ENCODE results near the gene RTN4RL1.

Gene RTN4RL1

DNA sequence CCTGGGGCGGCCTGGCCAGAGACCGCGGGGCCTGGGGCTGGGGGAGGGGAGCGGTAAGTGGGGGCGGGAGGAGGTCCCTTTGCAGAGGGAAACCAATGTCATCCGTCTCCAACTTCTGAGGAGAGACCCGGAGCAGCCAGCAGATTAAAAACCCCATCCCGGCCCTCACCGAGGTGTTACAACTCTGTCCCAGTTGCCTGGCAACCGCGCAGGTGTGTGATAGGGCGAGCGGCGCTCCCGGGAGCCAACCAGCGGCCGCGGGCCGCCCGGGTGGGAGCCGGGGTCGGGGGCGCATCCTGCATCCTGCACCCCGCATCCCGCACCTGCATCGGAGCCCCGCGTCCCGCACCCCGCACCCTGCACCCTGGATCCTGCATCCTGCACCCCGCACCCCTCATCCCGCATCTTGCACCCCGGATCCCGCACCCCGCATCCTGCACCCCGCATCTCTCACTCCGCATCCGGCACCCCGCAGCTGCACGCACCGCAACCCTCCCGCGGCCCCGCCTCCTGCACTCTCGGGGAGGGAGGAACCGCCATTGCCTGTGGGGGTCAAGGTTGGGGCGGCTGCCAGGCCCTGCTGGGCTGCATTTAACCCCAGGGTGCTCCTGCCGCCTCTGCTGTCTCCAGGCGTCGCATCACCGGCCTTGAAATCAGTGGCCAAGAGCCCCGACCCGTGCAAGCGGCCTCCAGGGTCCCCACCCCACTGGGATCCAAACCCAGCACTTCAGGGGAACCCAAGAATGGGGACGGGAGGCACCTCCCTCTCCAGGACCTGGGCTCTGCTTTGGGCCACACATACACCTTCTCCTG is 47.3 kb downstream of the RTN4RL1 start:
- no peak for DNase-seq (ENCODE audit: low read depth in 2 of 2)

DNA sequence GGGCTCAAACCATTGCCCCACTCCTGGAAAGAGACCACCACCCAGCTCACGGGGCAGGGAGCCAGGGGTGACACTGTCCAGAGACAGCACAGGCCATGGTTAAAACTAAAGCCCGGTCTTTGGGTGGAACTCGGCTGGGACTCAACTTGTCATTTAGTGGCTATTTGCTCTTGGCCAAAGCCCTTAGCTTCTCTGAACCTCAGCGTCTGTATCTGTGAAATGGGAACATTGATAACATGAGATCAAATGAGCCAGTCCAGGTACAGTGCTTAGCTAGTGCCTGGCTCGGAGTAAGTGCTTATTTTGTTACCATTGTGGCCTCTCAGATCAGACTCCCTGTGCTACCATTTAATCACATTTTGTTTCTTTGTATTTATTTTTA is 48.5 kb downstream of the RTN4RL1 start:
- no peak for DNase-seq (ENCODE audit: low read depth in 2 of 2)

DNA sequence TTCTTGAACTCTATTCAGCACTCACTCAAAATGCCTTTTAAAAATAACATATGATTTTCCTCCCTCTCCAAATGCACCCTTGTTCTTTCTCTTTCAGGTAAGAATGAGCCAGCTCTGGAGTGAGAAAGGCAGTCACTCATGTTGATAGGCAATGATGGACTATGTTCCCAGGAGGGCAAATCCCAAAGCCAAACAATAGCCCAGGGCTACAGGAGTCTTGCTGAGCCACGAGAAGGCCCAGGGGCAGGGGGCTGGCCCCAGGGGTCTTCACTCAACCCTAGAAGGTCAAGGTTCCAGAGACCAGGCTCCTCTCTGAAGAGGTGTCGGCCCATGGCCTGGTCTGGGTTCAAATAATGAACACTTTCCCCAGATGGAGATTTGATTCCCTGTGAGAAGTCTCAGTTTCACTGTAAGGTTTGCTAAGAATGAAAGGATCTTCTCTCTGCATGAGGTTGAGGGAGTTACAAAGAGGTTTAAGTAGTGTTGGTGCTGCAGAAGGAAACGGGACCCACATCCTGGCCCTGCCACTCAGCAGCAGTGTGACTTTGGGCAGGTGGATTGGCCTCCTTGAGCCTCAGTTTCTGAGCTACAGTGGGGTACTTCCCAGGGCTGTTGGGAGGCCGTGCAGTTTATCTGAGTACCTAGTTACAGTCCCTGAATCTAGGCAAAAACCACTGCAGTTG is 49.0 kb downstream of the RTN4RL1 start:
- no peak for DNase-seq (ENCODE audit: low read depth in 2 of 2)

DNA sequence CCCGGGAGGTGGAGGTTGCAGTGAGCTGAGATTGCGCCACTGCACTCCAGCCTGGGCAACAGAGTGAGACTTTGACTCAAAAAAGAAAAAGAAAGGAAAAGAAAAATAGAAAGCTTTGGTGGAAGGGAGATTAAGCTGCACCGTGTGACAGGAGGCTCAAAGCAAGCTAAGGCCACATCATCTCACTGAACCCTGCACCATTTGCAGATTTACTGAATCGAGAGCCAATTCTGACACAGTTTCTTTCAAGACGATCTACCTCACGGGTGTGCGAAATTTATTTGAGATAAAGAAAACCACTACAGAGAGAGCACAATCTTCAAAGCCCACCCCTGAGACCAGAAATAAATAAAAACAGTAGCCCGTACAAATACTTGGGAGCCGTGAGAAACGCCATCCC is 49.6 kb downstream of the RTN4RL1 start:
- DNase-seq (ENCODE audit: low read depth in 2 of 2), result no peak

DNA sequence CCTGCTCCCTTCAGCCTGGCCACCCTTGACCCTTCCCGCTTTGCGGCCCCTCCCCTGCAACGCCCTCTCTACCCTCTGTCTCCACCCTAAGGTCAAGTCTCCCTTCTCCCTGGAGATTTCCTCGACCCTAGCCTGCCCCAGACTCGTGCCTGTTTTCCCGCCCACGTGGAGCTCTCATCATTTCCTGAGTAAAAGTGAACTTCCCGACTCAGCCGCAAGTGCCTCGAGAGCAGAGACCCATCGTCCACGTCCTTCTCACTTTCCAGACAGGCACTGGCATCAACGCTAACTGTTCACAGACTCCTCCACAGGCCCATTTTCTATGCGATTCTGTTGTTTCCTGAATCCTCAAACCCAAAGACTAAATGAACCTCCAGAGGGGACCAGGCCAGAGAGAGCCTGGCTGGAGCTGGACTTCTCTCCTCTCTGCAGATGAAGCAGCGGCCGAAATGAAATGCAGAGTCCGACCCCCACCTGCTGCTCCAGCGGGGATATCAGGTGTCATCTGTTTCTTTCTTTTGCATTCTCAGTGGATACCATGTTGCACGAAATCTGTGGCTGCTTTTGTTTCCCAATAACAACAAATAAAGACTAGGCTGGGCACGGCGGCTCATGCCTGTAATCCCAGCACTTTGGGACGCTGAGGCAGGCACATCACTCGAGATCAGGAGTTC is 52.5 kb downstream of the RTN4RL1 start:
- no peak for DNase-seq (ENCODE audit: low read depth in 2 of 2)

DNA sequence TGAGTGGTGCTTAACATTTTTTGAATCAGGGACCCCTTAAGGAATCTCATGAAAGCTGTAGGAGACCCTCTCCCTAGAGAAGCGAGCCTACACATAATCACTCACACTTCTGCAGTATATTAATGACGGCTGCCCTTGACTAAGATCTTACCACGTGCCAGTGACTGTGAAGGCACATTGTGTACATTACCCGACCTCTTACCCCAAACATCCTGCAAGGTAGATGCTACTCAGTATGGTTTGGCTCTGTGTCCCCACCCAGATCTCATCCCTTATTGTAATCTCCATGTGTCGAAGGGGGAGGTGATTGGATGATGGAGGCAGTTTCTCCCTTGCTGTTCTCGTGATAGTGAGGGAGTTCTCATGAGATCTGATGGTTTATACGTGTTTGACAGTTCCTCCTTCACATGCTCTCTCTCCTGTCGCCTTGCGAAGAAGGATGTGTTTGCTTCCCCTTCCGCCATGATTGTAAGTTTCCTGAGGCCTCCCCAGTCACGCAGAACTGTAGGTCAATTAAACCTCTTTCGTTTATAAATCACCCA is 54.2 kb downstream of the RTN4RL1 start:
- no peak for DNase-seq (ENCODE audit: low read depth in 2 of 2)

DNA sequence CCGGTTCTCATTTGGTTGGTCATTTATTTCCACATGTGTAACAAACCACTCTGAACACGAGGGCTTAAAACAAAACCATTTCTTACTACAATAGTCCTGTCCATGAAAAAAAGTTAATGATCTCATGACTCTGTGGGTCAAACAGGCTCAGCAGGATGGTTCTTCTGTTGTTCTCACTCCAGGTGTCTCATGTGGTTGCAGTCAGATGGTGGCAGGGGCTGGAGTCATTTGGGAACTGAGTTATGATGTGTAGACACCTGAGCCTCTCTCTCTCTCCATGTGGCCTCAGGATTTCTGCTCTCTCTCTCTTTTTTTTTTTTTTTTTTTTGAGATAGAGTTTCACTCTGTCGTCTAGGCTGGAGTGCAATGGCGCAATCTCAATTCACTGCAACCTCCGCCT is 55.4 kb downstream of the RTN4RL1 start:
- no peak for DNase-seq (ENCODE audit: low read depth in 2 of 2)

DNA sequence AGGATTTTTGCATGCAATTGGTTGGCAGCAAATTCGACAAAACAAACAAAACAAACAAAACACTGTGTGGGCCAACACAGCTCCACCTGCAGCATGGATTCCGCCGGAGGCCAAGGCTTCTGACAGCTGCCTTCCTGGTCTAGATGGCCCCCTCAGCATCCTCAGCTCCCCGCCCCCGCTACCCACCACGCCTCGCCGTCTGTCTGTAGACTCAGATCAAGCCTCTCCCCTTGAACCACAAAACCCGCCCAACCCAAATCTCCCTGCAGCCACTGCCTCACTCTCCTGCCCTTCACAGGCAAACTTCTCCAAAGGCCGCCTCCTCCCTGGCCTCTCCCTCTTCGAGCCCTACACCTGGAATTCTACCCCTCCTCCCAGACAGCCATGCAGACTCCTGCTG is 57.9 kb downstream of the RTN4RL1 start:
- no peak for DNase-seq (ENCODE audit: low read depth in 2 of 2)

DNA sequence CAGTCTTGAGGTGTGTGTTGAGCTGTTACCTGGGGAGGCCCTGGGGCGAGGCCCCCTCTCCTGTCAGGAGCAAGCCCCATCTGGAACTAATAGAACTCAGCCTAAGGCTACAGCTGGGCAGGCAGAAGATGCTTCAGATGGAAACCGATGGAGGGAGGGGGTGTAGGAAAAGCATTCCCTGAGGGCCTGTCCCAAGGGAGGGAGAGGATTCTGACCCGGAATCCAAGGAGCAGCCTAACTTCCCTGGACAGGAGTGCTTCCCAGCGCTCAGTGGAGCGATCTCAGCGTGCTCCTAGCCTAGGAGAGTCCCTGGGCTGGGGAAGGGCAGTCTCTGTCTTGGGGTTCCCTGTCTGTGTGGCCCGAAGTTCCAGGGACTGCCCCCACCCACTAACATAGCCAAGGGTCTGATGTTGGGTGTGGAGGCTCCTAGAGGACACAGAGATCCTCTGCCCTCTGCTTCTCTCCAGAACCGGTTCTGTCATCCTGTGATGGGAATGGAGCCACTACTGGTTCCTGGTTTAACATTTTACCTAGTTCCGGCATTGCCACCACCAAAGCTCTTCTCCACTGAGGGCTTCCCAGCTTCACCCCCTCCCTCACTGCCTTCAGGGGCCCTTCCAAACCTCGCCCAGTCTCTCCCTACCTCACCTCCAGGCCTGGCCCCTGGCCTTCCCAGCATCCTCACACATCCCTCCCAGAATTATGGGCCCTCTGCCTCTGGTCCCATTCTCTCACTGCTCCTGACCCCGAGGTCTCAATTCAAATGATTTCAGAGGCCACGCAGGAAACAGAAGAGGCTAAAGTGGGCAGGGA is 58.7 kb downstream of the RTN4RL1 start:
- DNase-seq (ENCODE audit: low read depth in 2 of 2), result no peak

DNA sequence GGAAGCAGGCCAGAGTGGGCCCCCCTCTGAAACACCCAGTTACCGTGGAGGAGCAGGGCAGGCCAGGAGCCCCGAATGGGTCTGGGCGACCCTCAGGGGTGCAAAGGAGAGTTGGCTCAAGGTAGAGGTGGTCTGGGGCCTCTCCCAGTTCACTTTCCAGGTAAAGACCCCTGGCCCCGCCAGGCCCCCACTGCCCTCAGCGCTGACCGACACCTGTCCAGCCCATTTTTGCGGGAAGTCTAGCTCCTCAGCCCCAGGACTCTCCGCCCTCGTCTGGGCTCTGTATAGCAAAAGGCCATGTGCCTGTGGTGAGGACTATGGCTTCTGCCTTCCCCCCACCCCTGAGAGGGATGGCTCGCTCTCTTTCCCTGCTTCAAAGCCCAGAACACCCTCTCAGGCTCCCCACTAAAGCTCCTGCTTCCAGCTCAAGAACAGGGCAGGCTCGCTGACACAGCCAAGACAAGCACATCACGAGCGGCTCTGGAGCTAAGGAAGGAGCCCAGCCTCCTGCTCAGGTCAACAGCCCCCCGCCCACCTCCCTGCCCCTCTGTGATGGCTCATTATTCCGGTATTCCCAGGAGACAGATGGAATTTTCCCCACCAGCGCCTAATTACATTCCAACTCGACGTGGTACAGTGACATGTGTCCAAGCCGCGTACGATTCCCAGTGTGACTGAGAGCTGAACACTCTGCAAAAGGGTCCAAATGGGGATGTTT is 59.4 kb downstream of the RTN4RL1 start:
- DNase-seq (ENCODE audit: low read depth in 2 of 2), result no peak

DNA sequence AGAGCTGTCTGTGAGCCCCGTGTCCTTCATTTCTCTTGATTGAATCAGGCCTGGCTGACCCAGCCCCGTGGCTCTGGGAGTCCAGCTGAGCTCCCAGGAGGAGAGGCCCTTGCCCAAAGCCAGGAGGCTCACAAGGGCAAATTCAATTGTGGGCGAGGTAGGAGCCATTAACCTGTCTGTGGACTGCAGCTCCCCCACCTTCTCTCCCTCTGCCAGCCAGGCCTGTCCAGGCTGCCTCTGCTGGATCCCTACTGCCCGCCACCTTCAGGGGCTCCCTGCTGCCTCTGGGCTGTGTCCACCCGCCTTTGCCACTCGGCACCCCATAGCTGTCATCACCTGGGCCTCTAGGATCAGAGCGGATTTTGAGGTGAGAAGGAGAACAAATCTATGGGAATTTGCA is 61.9 kb downstream of the RTN4RL1 start:
- no peak for DNase-seq (ENCODE audit: low read depth in 2 of 2)

DNA sequence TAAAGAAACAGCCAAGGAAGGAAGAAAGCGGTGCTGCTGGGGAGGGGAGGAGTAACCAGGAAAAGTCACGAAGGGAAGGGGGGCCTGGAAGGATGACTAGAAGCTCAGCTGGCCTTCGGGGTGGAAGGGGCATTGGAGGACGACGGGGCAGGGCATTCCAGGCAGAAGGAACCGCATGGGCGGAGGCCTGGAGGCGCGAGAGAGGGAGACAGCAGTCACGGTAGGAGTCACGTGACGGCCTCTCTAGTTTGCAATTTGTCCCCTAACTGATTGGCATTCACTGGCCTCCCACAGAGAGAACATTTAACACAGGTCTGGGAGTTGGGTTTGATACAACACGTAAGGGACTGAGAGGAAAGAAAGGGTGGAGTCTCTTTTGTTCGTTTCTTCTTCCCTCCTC is 63.9 kb downstream of the RTN4RL1 start:
- DNase-seq (ENCODE audit: low read depth in 2 of 2), result no peak

DNA sequence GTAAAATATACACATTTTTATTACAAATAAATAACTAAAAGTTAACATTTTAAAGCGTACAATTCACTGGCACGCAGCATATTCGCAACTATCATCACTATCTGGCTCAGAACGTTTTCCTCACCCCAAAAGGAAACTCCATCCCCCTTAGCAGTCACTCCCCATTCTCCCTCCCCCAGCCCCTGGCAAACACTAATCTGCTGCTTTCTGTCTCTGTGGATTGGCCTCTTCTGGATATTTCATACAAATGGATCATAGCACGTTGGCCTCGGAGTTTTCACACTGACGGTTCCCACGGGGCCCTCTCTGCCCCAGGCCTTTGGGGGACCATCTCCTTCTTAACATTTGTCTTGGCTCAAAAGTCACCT is 64.6 kb downstream of the RTN4RL1 start:
- no peak for DNase-seq (ENCODE audit: low read depth in 2 of 2)

DNA sequence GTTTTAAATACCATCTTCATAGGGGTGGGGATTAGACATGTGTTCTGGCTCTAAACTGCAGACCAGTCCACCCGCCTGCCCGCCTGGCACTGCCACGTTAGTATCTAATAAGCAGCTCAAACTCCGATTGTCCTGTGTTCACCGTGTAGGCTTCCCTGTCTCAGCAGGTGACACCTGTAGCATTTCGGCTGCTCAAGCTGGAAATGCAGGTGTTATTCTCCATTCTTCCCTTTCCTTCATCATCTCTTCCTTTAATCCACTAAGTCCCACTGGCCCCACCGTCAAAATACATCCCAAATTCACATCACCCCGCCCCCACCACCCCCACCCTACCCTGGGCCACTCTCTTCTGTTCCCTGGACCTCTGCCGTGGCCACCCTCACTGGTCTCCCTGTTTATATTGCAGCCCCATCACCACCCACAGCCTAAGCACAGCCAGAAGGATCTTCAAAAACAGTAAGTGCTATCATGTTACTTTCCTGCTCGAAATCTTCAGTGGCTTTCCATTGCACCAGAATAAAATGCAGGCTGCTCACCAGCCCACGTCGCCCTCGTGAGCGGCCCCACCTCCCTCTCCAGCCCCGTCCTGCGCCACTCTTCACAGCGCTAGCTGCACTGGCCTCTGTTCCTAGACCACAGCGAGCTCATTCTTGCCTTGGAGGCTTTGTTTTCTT is 65.1 kb downstream of the RTN4RL1 start:
- no peak for DNase-seq (ENCODE audit: low read depth in 2 of 2)

DNA sequence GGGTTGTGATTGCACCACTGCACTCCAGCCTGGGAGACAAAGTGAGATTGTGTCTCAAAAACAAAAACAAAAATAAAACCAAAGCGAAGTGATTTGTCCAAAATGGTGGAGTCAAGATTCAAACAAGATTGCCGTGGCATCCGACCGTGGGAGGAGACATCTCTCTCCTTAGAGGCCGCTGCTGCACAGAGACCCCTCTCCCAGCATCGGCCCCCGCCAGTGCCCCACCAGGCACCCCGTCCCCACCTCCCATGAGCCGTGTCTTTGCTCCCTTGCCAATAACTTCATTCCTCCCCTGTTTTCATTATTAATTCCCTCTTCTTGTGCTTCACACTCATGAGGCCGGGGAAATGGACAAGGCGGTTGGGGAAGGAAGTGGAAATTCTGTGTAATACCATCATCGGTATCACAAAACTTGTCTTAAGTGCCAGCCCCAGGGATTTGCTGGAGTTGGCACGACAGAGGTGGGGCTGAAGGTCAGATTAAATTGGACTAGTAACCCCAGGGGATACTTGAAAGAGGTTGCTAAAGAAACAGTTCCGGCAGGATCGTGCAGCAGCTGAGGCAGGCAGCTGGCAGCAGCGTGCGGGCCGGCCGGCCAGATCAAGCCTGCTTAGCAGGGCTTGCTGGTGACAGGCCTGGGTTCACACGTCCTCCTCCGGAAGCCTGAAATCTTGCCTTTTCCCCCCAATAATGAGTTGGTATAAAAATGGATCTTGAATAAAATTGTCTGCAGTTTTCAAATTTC is 66.8 kb downstream of the RTN4RL1 start:
- no peak for DNase-seq (ENCODE audit: low read depth in 2 of 2)

DNA sequence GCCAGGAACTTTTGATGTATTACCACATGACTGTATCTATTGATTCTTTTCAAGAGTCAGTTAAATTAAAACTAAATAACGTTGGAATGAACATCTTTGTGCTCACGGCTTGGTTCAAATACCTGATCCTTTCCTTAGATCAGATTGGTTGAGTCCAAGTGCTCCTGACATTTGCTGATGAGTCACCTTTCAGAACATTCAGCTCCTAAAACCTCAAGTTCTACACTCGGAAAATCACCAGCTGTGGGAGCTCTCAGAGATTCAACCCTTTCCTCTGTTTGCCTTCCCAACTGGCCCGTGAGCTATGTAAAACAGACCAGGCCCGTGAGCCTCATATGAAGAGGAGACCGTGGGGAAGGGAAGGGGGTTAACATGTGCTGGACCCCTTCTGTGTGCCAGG is 68.1 kb downstream of the RTN4RL1 start:
- DNase-seq (ENCODE audit: low read depth in 2 of 2), result no peak

DNA sequence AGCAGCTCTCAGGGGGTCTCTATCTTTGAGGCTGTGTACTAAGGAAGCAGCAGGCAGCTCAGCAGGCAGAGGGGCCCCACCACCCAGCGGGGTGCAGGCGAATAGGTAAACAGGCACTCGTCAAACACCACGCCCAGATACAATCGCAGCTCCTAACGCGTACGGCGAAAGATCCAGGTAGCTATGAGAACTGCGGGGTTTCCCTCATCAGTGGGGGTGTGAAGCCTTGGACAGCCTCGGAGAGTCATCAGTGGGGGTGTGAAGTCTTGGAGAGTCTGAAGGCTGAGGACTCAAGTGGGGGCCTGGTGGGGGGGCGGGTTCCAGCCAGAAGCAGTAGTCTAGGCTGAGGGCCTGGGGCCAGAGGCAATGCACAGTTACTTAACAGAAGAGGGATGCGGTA is 69.0 kb downstream of the RTN4RL1 start:
- DNase-seq (ENCODE audit: low read depth in 2 of 2), result no peak

DNA sequence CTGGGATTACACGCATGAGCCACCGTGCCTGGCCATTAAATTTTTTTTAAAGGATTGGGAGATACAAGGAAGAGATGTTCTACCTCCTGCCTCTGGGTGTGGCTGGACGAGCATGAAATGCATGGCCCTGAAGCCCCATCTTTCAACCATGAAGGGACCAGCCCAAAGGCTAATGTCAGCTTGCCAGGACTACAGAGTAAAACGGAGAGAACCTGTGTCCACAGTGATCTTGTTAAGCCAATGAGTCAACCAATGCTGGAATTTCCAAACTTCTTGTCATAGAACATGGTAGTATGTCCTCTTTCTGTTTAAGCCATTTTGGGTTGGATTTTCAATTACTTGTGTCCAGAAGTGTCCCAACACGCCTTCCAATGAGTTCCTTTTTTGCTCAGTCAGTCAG is 71.3 kb downstream of the RTN4RL1 start:
- DNase-seq (ENCODE audit: low read depth in 2 of 2), result no peak

DNA sequence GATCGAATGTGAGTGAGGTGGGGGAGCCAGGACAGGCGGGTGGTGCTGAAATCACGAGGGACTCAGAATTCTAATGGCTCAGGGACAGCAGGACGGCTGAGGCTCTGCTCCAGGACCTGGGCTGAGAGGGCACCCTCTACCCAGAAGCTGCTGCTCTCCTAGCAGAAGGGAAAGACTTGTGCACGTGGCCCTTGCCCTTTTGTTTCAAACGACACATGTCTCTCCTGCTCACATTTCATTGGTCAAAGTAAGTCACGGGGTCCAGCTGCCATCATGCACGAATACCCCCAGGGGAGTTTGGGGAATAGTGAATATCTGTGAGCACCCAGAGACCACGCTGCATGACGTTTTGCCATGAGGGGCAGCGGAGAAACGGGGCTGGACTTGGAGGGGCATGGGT is 73.2 kb downstream of the RTN4RL1 start:
- DNase-seq (ENCODE audit: low read depth in 2 of 2), result no peak

DNA sequence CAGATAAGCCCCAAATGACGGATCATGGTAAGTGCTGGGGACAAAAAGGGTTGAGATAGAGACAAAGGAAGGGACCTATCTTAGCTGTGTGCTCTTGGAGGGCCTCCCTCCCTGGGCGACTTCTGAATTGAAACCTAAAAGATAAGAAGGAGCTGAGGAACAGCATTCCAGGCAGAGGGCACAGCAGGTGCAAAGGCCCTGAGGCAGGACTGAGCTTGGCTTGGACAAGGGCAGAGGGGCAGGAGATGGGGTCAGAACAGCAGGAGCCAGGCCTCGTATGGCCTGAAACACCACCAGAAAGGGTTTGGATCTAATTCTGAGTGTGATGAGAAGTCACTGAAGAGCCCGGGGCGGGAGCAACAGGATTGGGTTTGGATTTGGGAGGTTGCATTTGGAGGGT is 75.4 kb downstream of the RTN4RL1 start:
- no peak for DNase-seq (ENCODE audit: low read depth in 2 of 2)
